ENCODE data around the gene GJB6.

GJB6 gene

GRCh38 chr13:20186771-20187170, 45.3 kb downstream of the GJB6 start:
- Mint-ChIP-seq H3K36me3 (no peaks in the 10 kb centered on the region), H3K9me3 (no peaks in the 10 kb centered on the region), H3K27ac (no peak overlapping the region), H3K4me3 (no peak overlapping the region), H3K4me1 (peaks cover 4% of the 10 kb centered on the region), H3K27me3 (peaks cover 10% of the 10 kb centered on the region)
- ATAC-seq (ENCODE audit: low read depth) (no peak), DNase-seq (ENCODE audit: low spot score in 2 of 2) (no peak)

DNA sequence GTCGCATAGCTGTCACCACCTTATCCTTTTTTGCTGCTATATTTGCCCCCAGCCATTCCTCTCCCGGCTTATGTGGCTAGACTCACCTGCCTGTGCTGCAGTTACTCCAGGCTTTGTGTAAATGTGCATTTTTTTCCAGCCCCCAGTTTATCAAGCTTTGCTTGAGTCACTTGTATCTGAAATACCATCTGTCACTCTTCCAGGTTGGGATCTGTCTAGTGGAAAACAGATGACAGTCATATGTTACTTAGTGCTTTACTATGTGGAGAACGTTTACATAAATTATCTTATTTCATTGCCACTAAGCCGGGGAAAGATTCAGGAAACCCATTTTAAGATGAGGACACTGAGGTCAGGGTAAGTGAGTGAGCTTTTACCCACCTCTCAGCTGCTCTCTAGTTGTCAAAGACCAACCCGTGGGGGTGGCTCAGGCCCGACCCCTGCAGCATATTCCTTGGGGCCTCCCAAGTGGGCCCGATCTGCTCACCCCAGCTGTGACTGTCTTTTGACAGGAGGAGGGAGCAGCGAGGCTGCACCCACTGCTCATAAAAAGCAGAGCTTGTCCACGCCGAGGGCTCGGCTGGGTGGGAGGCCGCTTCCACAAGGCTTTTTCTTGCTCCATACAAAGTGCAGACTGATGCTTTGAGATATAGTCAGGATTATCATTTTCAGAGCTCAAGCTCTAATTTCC, 46.6 kb downstream of the GJB6 start:
- no peak overlapping the region for H3K4me3 Mint-ChIP-seq
- H3K4me1 Mint-ChIP-seq, result peaks cover 4% of the 10 kb centered on the region
- no peak overlapping the region for H3K27ac Mint-ChIP-seq
- H3K9me3 Mint-ChIP-seq, result no peaks in the 10 kb centered on the region
- no peaks in the 10 kb centered on the region for H3K36me3 Mint-ChIP-seq
- no peak for DNase-seq (ENCODE audit: low spot score in 2 of 2)
- peaks cover 13% of the 10 kb centered on the region for H3K27me3 Mint-ChIP-seq
- ATAC-seq (ENCODE audit: low read depth), result no peak

- DNase-seq (ENCODE audit: low spot score in 2 of 2) (peak; percentile 42 to 63), ATAC-seq (ENCODE audit: low read depth) (peak; percentile 99)
- Mint-ChIP-seq H3K4me3 (no peak overlapping the region), H3K27me3 (peaks cover 25% of the 10 kb centered on the region), H3K36me3 (no peaks in the 10 kb centered on the region), H3K9me3 (no peaks in the 10 kb centered on the region), H3K27ac (no peak overlapping the region), H3K4me1 (no peaks in the 10 kb centered on the region)
Measured at GRCh38 chr13:20182231-20182846, 49.8 kb downstream of the GJB6 start.

GRCh38 chr13:20181188-20181587, 50.9 kb downstream of the GJB6 start:
- H3K36me3 Mint-ChIP-seq, result no peaks in the 10 kb centered on the region
- no peak for DNase-seq (ENCODE audit: low spot score in 2 of 2)
- no peak overlapping the region for H3K27ac Mint-ChIP-seq
- H3K27me3 Mint-ChIP-seq, result peaks cover 31% of the 10 kb centered on the region
- H3K4me1 Mint-ChIP-seq, result no peaks in the 10 kb centered on the region
- H3K4me3 Mint-ChIP-seq, result no peak overlapping the region
- H3K9me3 Mint-ChIP-seq, result no peaks in the 10 kb centered on the region
- ATAC-seq (ENCODE audit: low read depth), result no peak

DNA sequence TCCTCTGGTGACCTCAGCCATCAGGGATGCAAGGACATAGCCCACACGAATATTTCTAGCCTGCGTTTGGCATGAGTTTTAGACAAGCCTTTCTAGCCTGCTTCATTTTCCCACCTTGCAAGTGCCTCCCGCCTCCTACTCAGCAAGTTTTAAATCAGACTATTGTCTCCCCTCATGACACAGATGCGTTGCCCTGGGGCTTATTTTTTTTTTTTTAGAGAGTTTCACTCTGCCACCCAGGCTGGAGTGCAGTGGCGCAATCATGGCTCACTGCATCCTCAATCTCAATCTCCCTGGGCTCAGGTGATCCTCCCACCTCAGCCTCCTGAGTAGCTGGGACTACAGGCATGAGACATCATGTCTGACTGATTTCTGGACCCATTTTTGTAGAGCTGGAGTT, 54.0 kb downstream of the GJB6 start:
- no peak overlapping the region for H3K27ac Mint-ChIP-seq
- peaks cover 6% of the 10 kb centered on the region for H3K4me1 Mint-ChIP-seq
- no peak for ATAC-seq (ENCODE audit: low read depth)
- H3K9me3 Mint-ChIP-seq, result no peaks in the 10 kb centered on the region
- H3K4me3 Mint-ChIP-seq, result no peak overlapping the region
- no peaks in the 10 kb centered on the region for H3K36me3 Mint-ChIP-seq
- DNase-seq (ENCODE audit: low spot score in 2 of 2), result no peak
- H3K27me3 Mint-ChIP-seq, result peaks cover 35% of the 10 kb centered on the region

DNA sequence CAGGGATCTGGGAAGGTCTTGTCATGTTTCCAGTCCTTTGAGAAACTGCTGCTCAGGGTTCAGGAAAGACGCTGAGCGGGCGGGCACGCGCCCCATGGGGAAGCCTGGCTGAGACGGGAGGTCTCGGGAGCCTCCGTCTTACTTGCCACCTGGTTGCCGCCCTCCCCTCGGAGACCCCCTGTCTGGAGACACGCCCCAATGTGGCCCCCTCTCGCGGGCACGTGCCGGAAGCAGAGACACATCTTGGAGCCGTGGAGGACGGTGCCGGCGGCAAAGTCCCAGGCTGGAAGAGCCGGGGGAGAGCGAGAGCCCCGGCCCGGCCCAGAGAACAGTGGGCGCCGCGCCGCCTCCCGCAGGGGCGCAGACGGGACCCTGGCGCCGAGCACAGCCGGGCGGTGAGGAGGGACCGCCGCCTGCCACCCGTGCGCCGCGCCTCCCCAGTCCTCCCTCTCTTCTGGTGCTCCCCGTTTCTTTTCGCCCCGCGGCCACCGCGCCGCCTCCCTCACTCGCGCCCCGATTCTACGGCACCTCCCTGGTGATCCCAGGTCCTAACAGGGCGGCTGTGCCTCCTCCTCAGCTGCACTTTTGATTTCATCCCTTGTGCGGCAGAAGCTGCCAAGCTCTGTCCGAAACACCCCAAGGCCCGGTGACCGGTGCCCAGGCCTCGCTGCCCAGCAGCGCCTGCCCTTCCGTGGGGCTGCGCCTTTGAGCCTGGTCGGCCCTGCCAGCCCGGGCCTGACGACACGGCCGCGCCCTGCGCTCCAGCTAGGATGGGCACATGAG, 54.9 kb downstream of the GJB6 start:
- H3K27me3 Mint-ChIP-seq, result peaks cover 32% of the 10 kb centered on the region
- H3K36me3 Mint-ChIP-seq, result no peaks in the 10 kb centered on the region
- ATAC-seq (ENCODE audit: low read depth) (no peak), DNase-seq (ENCODE audit: low spot score in 2 of 2) (no peak)
- H3K27ac Mint-ChIP-seq, result no peak overlapping the region
- peaks cover 6% of the 10 kb centered on the region for H3K4me1 Mint-ChIP-seq
- H3K4me3 Mint-ChIP-seq, result no peak overlapping the region
- H3K9me3 Mint-ChIP-seq, result no peaks in the 10 kb centered on the region

DNA sequence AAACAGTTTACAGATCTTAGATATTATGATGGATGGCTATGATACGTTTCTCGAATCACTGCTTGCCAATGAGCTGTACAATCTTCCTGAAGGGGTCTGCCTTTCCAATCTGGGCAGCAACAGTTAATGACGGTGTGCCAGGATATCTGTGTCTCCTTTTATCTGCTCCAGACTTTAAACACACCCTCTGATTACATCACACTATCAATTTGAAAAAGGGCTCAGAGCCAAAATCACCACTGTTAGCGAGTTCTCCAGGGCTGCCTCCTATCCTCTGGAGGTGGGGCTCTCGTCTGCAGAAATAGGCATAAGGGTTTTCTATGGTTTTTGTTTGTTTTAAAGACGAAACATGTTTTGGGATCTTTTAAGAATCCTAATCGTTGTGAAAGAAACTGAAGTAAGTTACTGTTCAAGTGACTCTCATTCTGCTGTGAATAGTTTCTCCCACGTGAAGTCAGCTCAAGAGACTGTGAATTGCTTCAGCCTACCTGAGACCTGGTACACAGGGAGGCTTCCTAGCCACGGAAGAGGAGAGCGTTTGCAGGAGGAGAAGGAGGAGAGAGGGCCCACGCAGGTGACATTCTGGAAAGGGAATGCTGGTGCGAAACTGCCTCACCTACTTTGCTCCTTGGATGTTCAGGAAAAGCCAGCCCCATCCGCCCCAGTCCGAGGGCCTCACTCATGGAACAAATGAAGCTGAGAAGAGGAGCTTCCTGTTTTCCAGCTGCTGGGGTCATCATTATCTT, 56.0 kb downstream of the GJB6 start:
- Mint-ChIP-seq H3K27ac (no peak overlapping the region), H3K27me3 (peaks cover 30% of the 10 kb centered on the region), H3K4me1 (peaks cover 7% of the 10 kb centered on the region), H3K9me3 (no peaks in the 10 kb centered on the region), H3K36me3 (no peaks in the 10 kb centered on the region), H3K4me3 (no peak overlapping the region)
- ATAC-seq (ENCODE audit: low read depth) (no peak), DNase-seq (ENCODE audit: low spot score in 2 of 2) (no peak)

DNA sequence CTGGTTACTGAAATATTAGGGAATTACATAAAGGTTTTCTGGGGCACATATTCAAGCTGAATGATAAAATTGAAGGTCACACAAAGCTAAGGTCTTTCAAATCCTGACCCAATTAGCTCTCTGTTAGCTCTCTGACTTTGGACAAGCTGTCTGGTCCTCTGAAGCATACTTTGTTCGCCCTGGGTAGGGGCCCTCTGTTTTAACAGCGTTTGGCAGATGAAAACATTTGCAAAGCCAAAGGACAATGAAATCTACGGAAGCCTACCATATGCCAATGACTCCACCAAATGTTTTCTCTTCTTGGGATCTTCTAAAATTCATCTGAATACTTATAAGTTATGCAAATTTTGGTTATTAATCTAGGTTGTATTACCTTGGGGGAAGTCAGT, 56.7 kb downstream of the GJB6 start:
- ATAC-seq (ENCODE audit: low read depth) (no peak), DNase-seq (ENCODE audit: low spot score in 2 of 2) (no peak)
- peaks cover 7% of the 10 kb centered on the region for H3K4me1 Mint-ChIP-seq
- H3K27me3 Mint-ChIP-seq, result peaks cover 32% of the 10 kb centered on the region
- H3K4me3 Mint-ChIP-seq, result no peak overlapping the region
- no peaks in the 10 kb centered on the region for H3K9me3 Mint-ChIP-seq
- H3K36me3 Mint-ChIP-seq, result no peaks in the 10 kb centered on the region
- H3K27ac Mint-ChIP-seq, result no peak overlapping the region

- peak in 1 of 2 donors; percentile 16 for DNase-seq (ENCODE audit: low spot score in 2 of 2)
- no peaks in the 10 kb centered on the region for H3K9me3 Mint-ChIP-seq
- H3K4me3 Mint-ChIP-seq, result no peak overlapping the region
- peaks cover 34% of the 10 kb centered on the region for H3K27me3 Mint-ChIP-seq
- H3K36me3 Mint-ChIP-seq, result no peaks in the 10 kb centered on the region
- peak; percentile 86 for ATAC-seq (ENCODE audit: low read depth)
- H3K4me1 Mint-ChIP-seq, result peaks cover 7% of the 10 kb centered on the region
- H3K27ac Mint-ChIP-seq, result no peak overlapping the region
Measured at GRCh38 chr13:20174656-20175405, 57.3 kb downstream of the GJB6 start.

DNA sequence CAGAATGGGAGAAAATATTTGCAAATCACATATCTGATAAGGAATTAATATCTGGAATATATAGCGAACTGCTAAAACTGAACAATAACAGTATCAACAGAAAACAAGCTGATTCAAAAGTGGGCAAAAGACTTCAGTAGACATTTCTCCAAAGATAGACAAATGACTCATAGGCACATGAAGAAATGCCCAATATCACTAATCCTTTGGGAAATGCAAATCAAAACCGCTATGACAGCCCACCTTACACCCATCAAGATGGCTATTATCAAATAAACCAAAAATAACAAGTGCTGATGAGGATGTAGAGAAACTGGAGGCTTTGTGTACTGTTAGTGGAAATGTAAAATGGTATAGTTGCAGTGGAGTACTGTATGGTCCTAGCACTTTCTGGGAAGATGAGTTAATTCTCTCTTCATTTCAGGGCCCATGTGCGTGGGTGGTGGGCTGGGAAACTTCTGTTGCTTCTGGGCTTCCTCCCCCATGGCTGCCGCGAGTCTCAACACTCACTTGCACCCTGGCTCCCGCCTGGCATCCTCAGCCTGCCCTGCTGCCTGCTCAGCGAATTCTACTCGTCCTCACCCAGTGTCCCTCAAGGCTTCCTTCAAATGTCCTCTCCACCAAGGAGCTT, 58.9 kb downstream of the GJB6 start:
- DNase-seq (ENCODE audit: low spot score in 2 of 2) (no peak), ATAC-seq (ENCODE audit: low read depth) (no peak)
- no peaks in the 10 kb centered on the region for H3K36me3 Mint-ChIP-seq
- no peaks in the 10 kb centered on the region for H3K9me3 Mint-ChIP-seq
- H3K4me1 Mint-ChIP-seq, result peaks cover 7% of the 10 kb centered on the region
- H3K27me3 Mint-ChIP-seq, result peaks cover 33% of the 10 kb centered on the region
- H3K4me3 Mint-ChIP-seq, result no peak overlapping the region
- no peak overlapping the region for H3K27ac Mint-ChIP-seq

Data from memory B cell (primary cell).